HCT116 (cell line): ENCODE results near the gene MMP23B. TPM values are rescaled to one million over a fixed set of nuclear protein-coding genes. Genes with fewer than 3 reads are reported as not detected.

Experiments
- ATAC-seq: fragments of 200-7000 bp; cut with Tn5 transposase; 2 replicates; pipeline ENCODE4 v1.9.1; 2020; ENCODE audit warnings: mild to moderate bottlenecking, moderate library complexity
- BruUV-seq: library from RNA; stranded (reverse); fragments of 400-500 nt; replicated peaks from 2 replicates; lab custom pipeline; 2021; lab: Mats Ljungman, UMichigan
- CTCF ChIA-PET: fragments of 300-600 bp; sonication (Branson Sonifier 250); formaldehyde crosslinking; loops from one replicate; lab custom pipeline; 2021; ENCODE audit warnings: antibody characterized with exemption; lab: Charles Lee
- POLR2A ChIA-PET: fragments of 300-600, 350-600 bp; sonication (Branson Sonifier 250); formaldehyde crosslinking; loops from one replicate; lab custom pipeline; 2021; ENCODE audit warnings: antibody characterized with exemption; lab: Charles Lee
- RAD21 ChIA-PET, 2 experiments: fragments of 300-600 bp; sonication (Branson Sonifier 250); formaldehyde crosslinking; loops; one replicate each; lab custom pipeline; 2023; ENCODE audit warnings: low total read pairs in 2 of 2; ENCODE audit not compliant: uncharacterized antibody in 2 of 2, unreplicated experiment in 2 of 2, low non-redundant PET in 1 of 2; lab: Charles Lee
- DNase-seq: peaks from one replicate; pipeline ENCODE4 v3.0.0-alpha.2; 2010; ENCODE audit warnings: low read depth, low spot score
- H2AFZ ChIP-seq: fragments of 200-600 bp; shearing (Covaris generic), sonication (generic); 2 replicates; pipeline ENCODE4 v1.6.1; 2017; ENCODE audit warnings: low read depth, mixed run types, mixed read lengths, antibody characterized with exemption, low read length; ENCODE audit not compliant: poor library complexity, severe bottlenecking
- H3K27ac ChIP-seq: 2 replicates; pipeline ENCODE4 v1.5.1; 2012; ENCODE audit warnings: low read depth, low read length
- H3K27me3 ChIP-seq: fragments of 200-600 bp; sonication (generic); 2 replicates; pipeline ENCODE4 v1.6.1; 2016; ENCODE audit warnings: mixed run types, low read length, mixed read lengths; ENCODE audit not compliant: insufficient read depth
- H3K36me3 ChIP-seq, 2 experiments: fragments of 200-500 bp in 1 of 2; fragments of 200-600 bp in 1 of 2; sonication (Bioruptor generic) in 1 of 2; sonication (generic) in 1 of 2; 2 replicates each; pipeline versions ENCODE4 v1.5.1 to v1.6.1; 2014 to 2016; ENCODE audit warnings: low read length in 2 of 2, inconsistent platforms in 1 of 2, mixed read lengths in 1 of 2, mixed run types in 1 of 2; ENCODE audit not compliant: insufficient read depth in 2 of 2, control insufficient read depth in 1 of 2
- H3K4me1 ChIP-seq, 2 experiments: fragments of 200-600 bp in 1 of 2; sonication (generic) in 1 of 2; 2 replicates each; pipeline versions ENCODE4 v1.5.1 to v1.6.1; 2012 to 2017; ENCODE audit warnings: low read length in 2 of 2, inconsistent platforms in 1 of 2, mild to moderate bottlenecking in 1 of 2, mixed read lengths in 1 of 2, mixed run types in 1 of 2, moderate library complexity in 1 of 2; ENCODE audit not compliant: insufficient read depth in 2 of 2, control insufficient read depth in 1 of 2
- H3K4me2 ChIP-seq: fragments of 200-600 bp; sonication (generic); 2 replicates; pipeline ENCODE4 v1.6.1; 2017; ENCODE audit warnings: mixed run types, low read length, mixed read lengths
- H3K4me3 ChIP-seq, 2 experiments: fragments of 200-600 bp in 1 of 2; sonication (generic) in 1 of 2; replicated peaks in 1 of 2; 2 replicates each; pipeline ENCODE4 v1.5.1; 2011 to 2016; ENCODE audit warnings: low read length in 2 of 2, control low read depth in 1 of 2, low read depth in 1 of 2, mild to moderate bottlenecking in 1 of 2, mixed read lengths in 1 of 2, mixed run types in 1 of 2
- H3K79me2 ChIP-seq: fragments of 200-600 bp; sonication (generic); 2 replicates; pipeline ENCODE4 v1.6.1; 2017; ENCODE audit warnings: mild to moderate bottlenecking, mixed run types, low read length, moderate library complexity, mixed read lengths; ENCODE audit not compliant: insufficient read depth
- H3K9ac ChIP-seq: fragments of 200-600 bp; sonication (generic); 2 replicates; pipeline ENCODE4 v1.6.1; 2016; ENCODE audit warnings: low read length, mixed read lengths
- H3K9me2 ChIP-seq: fragments of 200-600 bp; sonication (generic), shearing (Covaris generic); 2 replicates; pipeline ENCODE4 v1.6.1; 2017; ENCODE audit warnings: mixed run types, mild to moderate bottlenecking, moderate library complexity; ENCODE audit not compliant: insufficient read depth
- H3K9me3 ChIP-seq, 2 experiments: fragments of 200-500 bp in 1 of 2; fragments of 200-600 bp in 1 of 2; sonication (Bioruptor generic) in 1 of 2; sonication (generic) in 1 of 2; 2 replicates each; pipeline ENCODE4 v1.6.1; 2014 to 2017; ENCODE audit warnings: low read length in 2 of 2, mixed read lengths in 2 of 2, inconsistent platforms in 1 of 2, low read depth in 1 of 2, mild to moderate bottlenecking in 1 of 2, mixed run types in 1 of 2, moderate library complexity in 1 of 2; ENCODE audit not compliant: control insufficient read depth in 1 of 2, insufficient read depth in 1 of 2
- H4K20me1 ChIP-seq: fragments of 200-600 bp; sonication (generic), shearing (Covaris generic); 2 replicates; pipeline ENCODE4 v1.6.1; 2017; ENCODE audit warnings: mixed run types, mild to moderate bottlenecking, moderate library complexity; ENCODE audit not compliant: insufficient read depth
- CBX3 ChIP-seq: IDR thresholded peaks from 2 replicates; pipeline ENCODE4 v1.6.1; 2012; ENCODE audit warnings: low read depth
- EGR1 ChIP-seq: IDR thresholded peaks from 2 replicates; pipeline ENCODE4 v1.6.1; 2012; ENCODE audit warnings: low read depth
- ELF1 ChIP-seq: IDR thresholded peaks from 2 replicates; pipeline ENCODE4 v1.6.1; 2012; ENCODE audit warnings: low read depth, borderline replicate concordance
- EZH2 ChIP-seq: fragments of 200-600 bp; sonication (generic); IDR thresholded peaks from 2 replicates; pipeline ENCODE4 v1.6.1; 2017; ENCODE audit warnings: antibody characterized with exemption, mixed run types
- EZH2phosphoT487 ChIP-seq: fragments of 200-600 bp; IDR thresholded peaks from 2 replicates; pipeline ENCODE4 v1.6.1; 2018; ENCODE audit warnings: antibody characterized with exemption, borderline replicate concordance
- FOSL1 ChIP-seq: IDR thresholded peaks from 2 replicates; pipeline ENCODE4 v1.6.1; 2012; ENCODE audit warnings: low read depth
- POLR2A ChIP-seq: IDR thresholded peaks from 2 replicates; pipeline ENCODE4 v1.7.0; 2011; ENCODE audit warnings: borderline replicate concordance; ENCODE audit not compliant: insufficient read depth, insufficient read length; ENCODE audit errors: extremely low read depth
- POLR2AphosphoS5 ChIP-seq: IDR thresholded peaks from 2 replicates; pipeline ENCODE4 v1.6.1; 2011; ENCODE audit warnings: mild to moderate bottlenecking, low read depth, low read length, moderate library complexity
- RAD21 ChIP-seq: IDR thresholded peaks from 2 replicates; pipeline ENCODE4 v1.6.1; 2012; ENCODE audit warnings: low read depth, mild to moderate bottlenecking
- SP1 ChIP-seq: IDR thresholded peaks from 2 replicates; pipeline ENCODE4 v1.6.1; 2012; ENCODE audit warnings: low read depth
- TCF7L2 ChIP-seq: IDR thresholded peaks from 2 replicates; pipeline ENCODE4 v1.7.0; 2011; ENCODE audit warnings: borderline replicate concordance, inconsistent platforms; ENCODE audit not compliant: insufficient read depth, insufficient read length; ENCODE audit errors: extremely low read depth
- YY1 ChIP-seq: IDR thresholded peaks from 2 replicates; pipeline ENCODE4 v1.6.1; 2011; ENCODE audit warnings: low read length, low read depth, moderate library complexity, mild to moderate bottlenecking; ENCODE audit not compliant: insufficient replicate concordance; ENCODE audit errors: extremely low read depth
- ZFX ChIP-seq: fragments of 450-650 bp; IDR thresholded peaks from 2 replicates; pipeline ENCODE4 v1.6.1; 2017
- ZNF274 ChIP-seq: fragments of 200-500 bp; sonication (Bioruptor generic); IDR thresholded peaks from 2 replicates; pipeline ENCODE4 v1.6.1; 2014; ENCODE audit warnings: mild to moderate bottlenecking, low read depth, low read length, inconsistent platforms
- intact Hi-C: fragments of 100-400 bp; cut with micrococcal nuclease; formaldehyde crosslinking; loops from 2 replicates; pipeline ENCODE4 v1.10.0; 2022
- total RNA-seq: library from RNA; stranded (reverse); gene quantifications from one replicate; pipeline ENCODE4 v1.2.1, GENCODE V29; 2021; ENCODE audit not compliant: unreplicated experiment
- TF ChIP-seq, protein P1 (sequence below): IDR thresholded peaks from 2 replicates; pipeline ENCODE4 v1.6.1; 2012
- TF ChIP-seq, protein P2 (sequence below): IDR thresholded peaks from 2 replicates; pipeline ENCODE4 v1.6.1; 2012
- TF ChIP-seq, protein P3 (sequence below): IDR thresholded peaks from 2 replicates; pipeline ENCODE4 v1.6.1; 2012; ENCODE audit warnings: low read depth
- TF ChIP-seq, protein P4 (sequence below), 3 experiments: fragments of 200-600 bp in 1 of 3; sonication (generic) in 1 of 3; IDR thresholded peaks in 2 of 3; conservative IDR thresholded peaks in 1 of 3; 2 replicates each; pipeline ENCODE4 v1.5.1; 2012 to 2017; ENCODE audit warnings: low read depth in 2 of 3, low read length in 2 of 3, antibody characterized with exemption in 1 of 3, borderline replicate concordance in 1 of 3, control low read depth in 1 of 3, mild to moderate bottlenecking in 1 of 3, mixed read lengths in 1 of 3, mixed run types in 1 of 3, moderate library complexity in 1 of 3; ENCODE audit not compliant: insufficient read depth in 1 of 3
- TF ChIP-seq, protein P5 (sequence below): IDR thresholded peaks from 2 replicates; pipeline ENCODE4 v1.6.1; 2011; ENCODE audit warnings: mild to moderate bottlenecking, low read length, moderate library complexity; ENCODE audit not compliant: insufficient replicate concordance; ENCODE audit errors: extremely low read depth

The MMP23B gene
- total RNA-seq, 1 experiment from 2014 or later = 8.7 TPM

DNA sequence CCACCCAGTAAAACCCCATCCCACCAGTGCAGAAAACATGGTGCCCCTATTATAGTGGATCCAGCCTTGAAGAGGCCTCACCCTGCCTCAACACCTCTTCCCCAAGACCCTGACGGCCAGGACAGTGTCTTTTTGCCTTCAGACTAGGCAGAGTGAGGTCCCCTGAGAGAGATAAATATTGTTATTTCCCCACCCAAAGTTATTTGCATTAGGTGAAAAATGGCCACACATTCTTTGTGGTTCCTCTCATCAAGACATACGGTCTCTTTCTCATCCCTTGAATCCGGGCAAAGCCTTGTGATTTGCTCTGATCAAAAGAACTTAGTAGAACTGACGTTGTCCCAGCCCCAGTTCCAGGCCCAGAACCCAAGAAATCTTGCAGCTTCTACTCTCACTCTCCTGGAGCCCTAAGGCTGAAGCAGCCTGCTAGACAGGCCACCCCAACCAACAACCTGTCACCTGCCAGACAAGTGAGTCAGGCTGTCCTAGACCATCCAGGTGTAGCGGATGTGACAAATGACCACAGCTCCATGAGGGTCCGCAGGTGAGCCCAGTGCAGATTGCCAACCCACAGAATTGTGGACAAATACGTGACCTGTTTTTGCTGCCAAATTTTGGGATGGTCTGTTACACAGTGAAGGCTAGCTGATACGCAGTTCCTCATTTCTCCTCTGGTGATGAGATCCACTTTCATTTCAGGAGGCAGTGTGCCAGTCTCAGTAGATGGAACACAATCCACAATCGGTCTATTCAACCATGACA is 49.2 kb upstream of the MMP23B start:
- Histone ChIP-seq H3K4me3 (no peak overlapping the region), H3K79me2 (no peaks in the 10 kb centered on the region), H3K27ac (no peak overlapping the region), H2AFZ (no peak overlapping the region), H3K36me3 (no peaks in the 10 kb centered on the region), H3K9ac (no peak overlapping the region), H4K20me1 (no peaks in the 10 kb centered on the region), H3K9me3 (no peaks in the 10 kb centered on the region), H3K27me3 (no peaks in the 10 kb centered on the region), H3K4me2 (no peak overlapping the region), H3K9me2 (no peaks in the 10 kb centered on the region), H3K4me1 (no peaks in the 10 kb centered on the region)
- no peak for DNase-seq
- no peak; the same call in 1 of the 2 replicates for ATAC-seq
- CTCF ChIA-PET = no interaction called here
- RAD21 ChIA-PET = no interaction called here
- no peak for TF ChIP-seq EZH2
- no peak for TF ChIP-seq YY1
- TF ChIP-seq ZFX = no peak
- TF ChIP-seq CBX3 = no peak
- TF ChIP-seq POLR2AphosphoS5 = no peak
- no peak for TF ChIP-seq RAD21
- TF ChIP-seq EZH2phosphoT487 = no peak
- TF ChIP-seq, protein P1, sequence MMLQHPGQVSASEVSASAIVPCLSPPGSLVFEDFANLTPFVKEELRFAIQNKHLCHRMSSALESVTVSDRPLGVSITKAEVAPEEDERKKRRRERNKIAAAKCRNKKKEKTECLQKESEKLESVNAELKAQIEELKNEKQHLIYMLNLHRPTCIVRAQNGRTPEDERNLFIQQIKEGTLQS = no peak
- no peak for TF ChIP-seq ELF1
- TF ChIP-seq TCF7L2 = no peak
- no peak for TF ChIP-seq SP1
- TF ChIP-seq, protein P2, sequence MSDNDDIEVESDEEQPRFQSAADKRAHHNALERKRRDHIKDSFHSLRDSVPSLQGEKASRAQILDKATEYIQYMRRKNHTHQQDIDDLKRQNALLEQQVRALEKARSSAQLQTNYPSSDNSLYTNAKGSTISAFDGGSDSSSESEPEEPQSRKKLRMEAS = no peak
- no peak for TF ChIP-seq ZNF274
- TF ChIP-seq, protein P3, sequence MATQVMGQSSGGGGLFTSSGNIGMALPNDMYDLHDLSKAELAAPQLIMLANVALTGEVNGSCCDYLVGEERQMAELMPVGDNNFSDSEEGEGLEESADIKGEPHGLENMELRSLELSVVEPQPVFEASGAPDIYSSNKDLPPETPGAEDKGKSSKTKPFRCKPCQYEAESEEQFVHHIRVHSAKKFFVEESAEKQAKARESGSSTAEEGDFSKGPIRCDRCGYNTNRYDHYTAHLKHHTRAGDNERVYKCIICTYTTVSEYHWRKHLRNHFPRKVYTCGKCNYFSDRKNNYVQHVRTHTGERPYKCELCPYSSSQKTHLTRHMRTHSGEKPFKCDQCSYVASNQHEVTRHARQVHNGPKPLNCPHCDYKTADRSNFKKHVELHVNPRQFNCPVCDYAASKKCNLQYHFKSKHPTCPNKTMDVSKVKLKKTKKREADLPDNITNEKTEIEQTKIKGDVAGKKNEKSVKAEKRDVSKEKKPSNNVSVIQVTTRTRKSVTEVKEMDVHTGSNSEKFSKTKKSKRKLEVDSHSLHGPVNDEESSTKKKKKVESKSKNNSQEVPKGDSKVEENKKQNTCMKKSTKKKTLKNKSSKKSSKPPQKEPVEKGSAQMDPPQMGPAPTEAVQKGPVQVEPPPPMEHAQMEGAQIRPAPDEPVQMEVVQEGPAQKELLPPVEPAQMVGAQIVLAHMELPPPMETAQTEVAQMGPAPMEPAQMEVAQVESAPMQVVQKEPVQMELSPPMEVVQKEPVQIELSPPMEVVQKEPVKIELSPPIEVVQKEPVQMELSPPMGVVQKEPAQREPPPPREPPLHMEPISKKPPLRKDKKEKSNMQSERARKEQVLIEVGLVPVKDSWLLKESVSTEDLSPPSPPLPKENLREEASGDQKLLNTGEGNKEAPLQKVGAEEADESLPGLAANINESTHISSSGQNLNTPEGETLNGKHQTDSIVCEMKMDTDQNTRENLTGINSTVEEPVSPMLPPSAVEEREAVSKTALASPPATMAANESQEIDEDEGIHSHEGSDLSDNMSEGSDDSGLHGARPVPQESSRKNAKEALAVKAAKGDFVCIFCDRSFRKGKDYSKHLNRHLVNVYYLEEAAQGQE = no peak
- TF ChIP-seq, protein P4, sequence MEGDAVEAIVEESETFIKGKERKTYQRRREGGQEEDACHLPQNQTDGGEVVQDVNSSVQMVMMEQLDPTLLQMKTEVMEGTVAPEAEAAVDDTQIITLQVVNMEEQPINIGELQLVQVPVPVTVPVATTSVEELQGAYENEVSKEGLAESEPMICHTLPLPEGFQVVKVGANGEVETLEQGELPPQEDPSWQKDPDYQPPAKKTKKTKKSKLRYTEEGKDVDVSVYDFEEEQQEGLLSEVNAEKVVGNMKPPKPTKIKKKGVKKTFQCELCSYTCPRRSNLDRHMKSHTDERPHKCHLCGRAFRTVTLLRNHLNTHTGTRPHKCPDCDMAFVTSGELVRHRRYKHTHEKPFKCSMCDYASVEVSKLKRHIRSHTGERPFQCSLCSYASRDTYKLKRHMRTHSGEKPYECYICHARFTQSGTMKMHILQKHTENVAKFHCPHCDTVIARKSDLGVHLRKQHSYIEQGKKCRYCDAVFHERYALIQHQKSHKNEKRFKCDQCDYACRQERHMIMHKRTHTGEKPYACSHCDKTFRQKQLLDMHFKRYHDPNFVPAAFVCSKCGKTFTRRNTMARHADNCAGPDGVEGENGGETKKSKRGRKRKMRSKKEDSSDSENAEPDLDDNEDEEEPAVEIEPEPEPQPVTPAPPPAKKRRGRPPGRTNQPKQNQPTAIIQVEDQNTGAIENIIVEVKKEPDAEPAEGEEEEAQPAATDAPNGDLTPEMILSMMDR (IDR thresholded peaks at IDR 0.05 in 2 of 3, conservative IDR thresholded peaks at IDR 0.05 in 1 of 3; ENCODE audit: borderline replicate concordance in 1 of 3, insufficient read depth in 1 of 3, low read depth in 2 of 3, low read length in 2 of 3) = no peak
- TF ChIP-seq POLR2A = no peak
- TF ChIP-seq EGR1 = no peak
- TF ChIP-seq, protein P5, sequence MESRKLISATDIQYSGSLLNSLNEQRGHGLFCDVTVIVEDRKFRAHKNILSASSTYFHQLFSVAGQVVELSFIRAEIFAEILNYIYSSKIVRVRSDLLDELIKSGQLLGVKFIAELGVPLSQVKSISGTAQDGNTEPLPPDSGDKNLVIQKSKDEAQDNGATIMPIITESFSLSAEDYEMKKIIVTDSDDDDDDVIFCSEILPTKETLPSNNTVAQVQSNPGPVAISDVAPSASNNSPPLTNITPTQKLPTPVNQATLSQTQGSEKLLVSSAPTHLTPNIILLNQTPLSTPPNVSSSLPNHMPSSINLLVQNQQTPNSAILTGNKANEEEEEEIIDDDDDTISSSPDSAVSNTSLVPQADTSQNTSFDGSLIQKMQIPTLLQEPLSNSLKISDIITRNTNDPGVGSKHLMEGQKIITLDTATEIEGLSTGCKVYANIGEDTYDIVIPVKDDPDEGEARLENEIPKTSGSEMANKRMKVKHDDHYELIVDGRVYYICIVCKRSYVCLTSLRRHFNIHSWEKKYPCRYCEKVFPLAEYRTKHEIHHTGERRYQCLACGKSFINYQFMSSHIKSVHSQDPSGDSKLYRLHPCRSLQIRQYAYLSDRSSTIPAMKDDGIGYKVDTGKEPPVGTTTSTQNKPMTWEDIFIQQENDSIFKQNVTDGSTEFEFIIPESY = no peak
- no peak for TF ChIP-seq FOSL1
- POLR2A ChIA-PET = no interaction called here
- intact Hi-C loops = no loop called here
- BruUV-seq = no TSS peak
